Astrocyte (in vitro differentiated cells and primary cell): Measurements from ENCODE around the gene METTL15.

Source experiments
- CTCF ChIP-seq: IDR thresholded peaks from 2 replicates; pipeline ENCODE4 v1.5.1; 2011; ENCODE audit warnings: low read depth, mild to moderate bottlenecking, inconsistent platforms, low read length, moderate library complexity; ENCODE audit not compliant: insufficient read depth
- EZH2 ChIP-seq: IDR thresholded peaks from 2 replicates; pipeline ENCODE4 v1.6.1; 2012; ENCODE audit warnings: mild to moderate bottlenecking, low read length, inconsistent platforms; ENCODE audit not compliant: insufficient read depth

- TF ChIP-seq EZH2 (no peak), CTCF (no peak)
These were observed at the start of gene METTL15, which contains the start of gene KIF18A for GRCh38 chr11:28107750-28108618.
